Natural killer cell (primary cell): ENCODE measurements around the gene VILL. TPM values are rescaled to one million over a fixed set of nuclear protein-coding genes. Genes with fewer than 3 reads are reported as not detected.
"Not testable (repeated sequence)": the region's sequence is repeated elsewhere in the genome, so short reads cannot be mapped to it uniquely, and the experiment has no call there.

ENCODE experiments used
- ATAC-seq, 3 donors: fragments of 150-1000 bp in 2 of 3; fragments of 200-7000 bp in 1 of 3; cut with Tn5 transposase; 1 replicate in 1 of 3; 2 replicates in 2 of 3; pipeline ENCODE4 v1.10.0; 2021; ENCODE audit warnings: mild to moderate bottlenecking in 2 of 3, moderate library complexity in 2 of 3
- DNase-seq, 2 donors: peaks; one replicate each; pipeline versions ENCODE4 v3.0.0 to v3.0.0-alpha.2; 2013 to 2021; ENCODE audit warnings: mixed read lengths in 1 of 2
- H3K27ac ChIP-seq: one replicate; pipeline ENCODE4 v1.5.1; 2013; ENCODE audit warnings: mild to moderate bottlenecking, low read length
- H3K27me3 ChIP-seq: one replicate; pipeline ENCODE4 v1.6.1; 2013; ENCODE audit warnings: low read length; ENCODE audit not compliant: control insufficient read depth, insufficient read depth
- H3K36me3 ChIP-seq: one replicate; pipeline ENCODE4 v1.6.1; 2013; ENCODE audit warnings: low read length; ENCODE audit not compliant: control insufficient read depth, insufficient read depth
- H3K4me1 ChIP-seq: one replicate; pipeline ENCODE4 v1.6.1; 2013; ENCODE audit warnings: low read length; ENCODE audit not compliant: control insufficient read depth, insufficient read depth
- H3K4me3 ChIP-seq: one replicate; pipeline ENCODE4 v1.5.1; 2013; ENCODE audit warnings: low read length
- H3K9me3 ChIP-seq: one replicate; pipeline ENCODE4 v1.6.1; 2013; ENCODE audit warnings: low read length; ENCODE audit not compliant: control insufficient read depth, insufficient read depth
- H3K27ac Mint-ChIP-seq, 2 donors: one replicate each; pipeline ENCODE4 v1.8.0; 2022; ENCODE audit warnings: mild to moderate bottlenecking in 2 of 2, mixed read lengths in 2 of 2, moderate library complexity in 1 of 2
- H3K27me3 Mint-ChIP-seq, 2 donors: one replicate each; pipeline ENCODE4 v1.8.0; 2022; ENCODE audit warnings: low read depth in 2 of 2, mixed read lengths in 2 of 2
- H3K36me3 Mint-ChIP-seq: one replicate; pipeline ENCODE4 v1.8.0; 2022; ENCODE audit warnings: mixed read lengths
- H3K4me1 Mint-ChIP-seq, 2 donors: one replicate each; pipeline ENCODE4 v1.8.0; 2022; ENCODE audit warnings: mixed read lengths in 2 of 2
- H3K4me3 Mint-ChIP-seq: one replicate; pipeline ENCODE4 v1.8.0; 2022; ENCODE audit warnings: mild to moderate bottlenecking, moderate library complexity, mixed read lengths
- H3K9me3 Mint-ChIP-seq, 2 donors: one replicate each; pipeline ENCODE4 v1.8.0; 2022; ENCODE audit warnings: mixed read lengths in 2 of 2
- WGBS: methylation state at CpG from one replicate; pipeline ENCODE4 v1.1.7; 2013; ENCODE audit warnings: missing lambda C conversion rate; ENCODE audit not compliant: insufficient coverage; 5-methylcytosine and 5-hydroxymethylcytosine counted together
- intact Hi-C: fragments of 100-400 bp; cut with micrococcal nuclease; formaldehyde crosslinking; loops from one replicate; pipeline ENCODE4 v1.14.2; 2022
- total RNA-seq, 4 donors: library from RNA; stranded (reverse); fragments of 120-200 nt in 1 of 4; gene quantifications; one replicate each; pipeline versions ENCODE4 v1.2.3 to v1.2.4, GENCODE V29; 2013 to 2022
- TF ChIP-seq, protein P1 (sequence below): fragments of 200-600 bp; IDR thresholded peaks from one replicate; pipeline ENCODE4 v1.8.0; 2022; ENCODE audit warnings: antibody characterized with exemption

The VILL gene
- total RNA-seq, 3 donors from 2014 or later (not counting 1 experiment from before 2014, with no cell fraction given) = 25.6 to 27.8 (median 26.9) TPM

GRCh38 chr3:38032328-38032865 lies 41.8 kb downstream of the VILL start:
- Histone ChIP-seq H3K27me3 (peaks cover 20% of the 10 kb centered on the region), H3K36me3 (no peaks in the 10 kb centered on the region), H3K4me1 (peaks cover 27% of the 10 kb centered on the region), H3K9me3 (no peaks in the 10 kb centered on the region), H3K27ac (no peak overlapping the region), H3K4me3 (no peak overlapping the region)
- intact Hi-C loops = no loop called here
- TF ChIP-seq, protein P1, sequence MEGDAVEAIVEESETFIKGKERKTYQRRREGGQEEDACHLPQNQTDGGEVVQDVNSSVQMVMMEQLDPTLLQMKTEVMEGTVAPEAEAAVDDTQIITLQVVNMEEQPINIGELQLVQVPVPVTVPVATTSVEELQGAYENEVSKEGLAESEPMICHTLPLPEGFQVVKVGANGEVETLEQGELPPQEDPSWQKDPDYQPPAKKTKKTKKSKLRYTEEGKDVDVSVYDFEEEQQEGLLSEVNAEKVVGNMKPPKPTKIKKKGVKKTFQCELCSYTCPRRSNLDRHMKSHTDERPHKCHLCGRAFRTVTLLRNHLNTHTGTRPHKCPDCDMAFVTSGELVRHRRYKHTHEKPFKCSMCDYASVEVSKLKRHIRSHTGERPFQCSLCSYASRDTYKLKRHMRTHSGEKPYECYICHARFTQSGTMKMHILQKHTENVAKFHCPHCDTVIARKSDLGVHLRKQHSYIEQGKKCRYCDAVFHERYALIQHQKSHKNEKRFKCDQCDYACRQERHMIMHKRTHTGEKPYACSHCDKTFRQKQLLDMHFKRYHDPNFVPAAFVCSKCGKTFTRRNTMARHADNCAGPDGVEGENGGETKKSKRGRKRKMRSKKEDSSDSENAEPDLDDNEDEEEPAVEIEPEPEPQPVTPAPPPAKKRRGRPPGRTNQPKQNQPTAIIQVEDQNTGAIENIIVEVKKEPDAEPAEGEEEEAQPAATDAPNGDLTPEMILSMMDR = no peak
- Mint-ChIP-seq H3K27me3 (peaks cover 14 to 18% of the 10 kb centered on the region in 2 donors), H3K4me1 (peaks cover 11 to 15% of the 10 kb centered on the region in 2 donors), H3K9me3 (no peaks in the 10 kb centered on the region), H3K27ac (no peak overlapping the region), H3K36me3 (no peaks in the 10 kb centered on the region), H3K4me3 (no peak overlapping the region)
- no peak for ATAC-seq
- peak in 1 of 2 donors; percentile 1 for DNase-seq
- WGBS = 83% methylated on average over 1 of the region's 1 CpG

DNA sequence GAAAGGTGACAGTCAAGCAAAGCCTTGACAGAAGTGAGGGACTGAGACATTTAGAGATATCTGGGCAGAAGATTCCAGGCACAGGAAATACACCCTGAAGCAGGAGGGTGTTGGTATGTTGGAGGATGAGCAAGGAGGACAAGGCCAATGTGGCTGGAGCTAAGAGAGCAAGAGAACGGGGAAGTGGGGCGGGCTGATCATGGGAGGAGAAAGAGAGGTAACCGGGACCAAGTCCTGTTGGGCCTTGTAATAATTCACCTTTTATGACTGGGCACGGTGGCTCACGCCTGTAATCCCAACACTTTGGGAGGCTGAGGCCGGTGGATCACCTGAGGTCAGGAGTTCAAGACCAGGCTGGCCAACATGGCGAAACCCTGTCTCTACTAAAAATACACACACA lies 43.0 kb downstream of the VILL start:
- intact Hi-C loops = not testable (repeated sequence)

DNA sequence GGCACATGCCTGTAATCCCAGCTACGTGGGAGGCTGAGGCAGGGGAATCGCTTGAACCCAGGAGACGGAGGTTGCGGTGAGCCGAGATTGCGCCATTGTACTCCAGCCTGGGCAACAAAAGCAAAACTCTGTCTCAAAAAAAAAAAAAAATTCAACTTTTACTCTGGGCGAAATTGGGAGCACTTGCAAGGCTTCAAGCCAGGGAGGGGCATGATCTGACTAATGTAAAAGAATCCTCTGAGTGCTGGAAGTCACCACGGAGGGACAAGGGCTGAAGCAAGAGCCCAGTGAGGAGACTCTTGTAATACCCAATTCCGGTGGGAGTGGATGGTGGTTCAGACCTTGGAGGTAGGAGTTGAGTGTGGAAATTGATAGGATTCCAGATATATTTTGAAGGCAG lies 43.7 kb downstream of the VILL start:
- Histone ChIP-seq H3K4me1 (peaks cover 38% of the 10 kb centered on the region), H3K27me3 (peaks cover 10% of the 10 kb centered on the region)
- H3K9me3 Mint-ChIP-seq, H3K27ac Mint-ChIP-seq, H3K36me3 Mint-ChIP-seq, H3K36me3 ChIP-seq, DNase-seq, ATAC-seq, H3K27ac ChIP-seq, H3K4me3 ChIP-seq, intact Hi-C loops, H3K4me3 Mint-ChIP-seq, H3K9me3 ChIP-seq: not testable (repeated sequence)
- H3K27me3 Mint-ChIP-seq = peaks cover 8 to 12% of the 10 kb centered on the region in 2 donors
- 93% methylated on average over 9 of the region's 9 CpGs for WGBS
- H3K4me1 Mint-ChIP-seq = peaks cover 27 to 30% of the 10 kb centered on the region in 2 donors

More for the DNA sequence above, 43.0 kb downstream of the VILL start:
- not testable (repeated sequence) for H3K4me3 Mint-ChIP-seq, H3K9me3 Mint-ChIP-seq, H3K36me3 Mint-ChIP-seq, ATAC-seq, H3K27ac ChIP-seq, H3K9me3 ChIP-seq, DNase-seq, H3K27ac Mint-ChIP-seq, H3K4me3 ChIP-seq, H3K36me3 ChIP-seq
- WGBS = 96% methylated on average over 6 of the region's 7 CpGs
- Mint-ChIP-seq H3K4me1 (peaks cover 19 to 24% of the 10 kb centered on the region in 2 donors), H3K27me3 (peaks cover 9 to 13% of the 10 kb centered on the region in 2 donors)
- H3K4me1 ChIP-seq = peaks cover 38% of the 10 kb centered on the region
- H3K27me3 ChIP-seq = peaks cover 17% of the 10 kb centered on the region

- H3K9me3 Mint-ChIP-seq = peaks cover 0 to 5% of the 10 kb centered on the region in 2 donors
- Histone ChIP-seq H3K36me3 (no peaks in the 10 kb centered on the region), H3K27me3 (no peaks in the 10 kb centered on the region), H3K4me1 (peaks cover 34% of the 10 kb centered on the region), H3K9me3 (no peaks in the 10 kb centered on the region), H3K4me3 (no peak overlapping the region), H3K27ac (no peak overlapping the region)
- H3K27me3 Mint-ChIP-seq = peaks cover 3 to 6% of the 10 kb centered on the region in 2 donors
- ATAC-seq = no peak
- no peak overlapping the region for H3K4me3 Mint-ChIP-seq
- H3K36me3 Mint-ChIP-seq = no peaks in the 10 kb centered on the region
- H3K27ac Mint-ChIP-seq = peak overlapping the region in 1 of 2 donors; percentile 95
- TF ChIP-seq, protein P1 = no peak
- DNase-seq = no peak
- peaks cover 33 to 36% of the 10 kb centered on the region in 2 donors for H3K4me1 Mint-ChIP-seq
- intact Hi-C loops = no loop called here
- 98% methylated on average over 4 of the region's 5 CpGs for WGBS
Observed at GRCh38 chr3:38036286-38036685, 45.7 kb downstream of the VILL start.
